HG03442 (cell line): Measurements from ENCODE around the gene SMIM24.
"Not testable (repeated sequence)": the region's sequence is repeated elsewhere in the genome, so short reads cannot be mapped to it uniquely, and the experiment has no call there.

Experiments
- ATAC-seq: cut with Tn5 transposase; IDR thresholded peaks from one replicate; pipeline ENCODE4 v1.9.1; 2021; ENCODE audit warnings: mild to moderate bottlenecking, moderate library complexity; ENCODE audit not compliant: unreplicated experiment

The SMIM24 gene

GRCh38 chr19:3440082-3440481 is 40.2 kb downstream of the SMIM24 start:
- ATAC-seq = no peak

DNA sequence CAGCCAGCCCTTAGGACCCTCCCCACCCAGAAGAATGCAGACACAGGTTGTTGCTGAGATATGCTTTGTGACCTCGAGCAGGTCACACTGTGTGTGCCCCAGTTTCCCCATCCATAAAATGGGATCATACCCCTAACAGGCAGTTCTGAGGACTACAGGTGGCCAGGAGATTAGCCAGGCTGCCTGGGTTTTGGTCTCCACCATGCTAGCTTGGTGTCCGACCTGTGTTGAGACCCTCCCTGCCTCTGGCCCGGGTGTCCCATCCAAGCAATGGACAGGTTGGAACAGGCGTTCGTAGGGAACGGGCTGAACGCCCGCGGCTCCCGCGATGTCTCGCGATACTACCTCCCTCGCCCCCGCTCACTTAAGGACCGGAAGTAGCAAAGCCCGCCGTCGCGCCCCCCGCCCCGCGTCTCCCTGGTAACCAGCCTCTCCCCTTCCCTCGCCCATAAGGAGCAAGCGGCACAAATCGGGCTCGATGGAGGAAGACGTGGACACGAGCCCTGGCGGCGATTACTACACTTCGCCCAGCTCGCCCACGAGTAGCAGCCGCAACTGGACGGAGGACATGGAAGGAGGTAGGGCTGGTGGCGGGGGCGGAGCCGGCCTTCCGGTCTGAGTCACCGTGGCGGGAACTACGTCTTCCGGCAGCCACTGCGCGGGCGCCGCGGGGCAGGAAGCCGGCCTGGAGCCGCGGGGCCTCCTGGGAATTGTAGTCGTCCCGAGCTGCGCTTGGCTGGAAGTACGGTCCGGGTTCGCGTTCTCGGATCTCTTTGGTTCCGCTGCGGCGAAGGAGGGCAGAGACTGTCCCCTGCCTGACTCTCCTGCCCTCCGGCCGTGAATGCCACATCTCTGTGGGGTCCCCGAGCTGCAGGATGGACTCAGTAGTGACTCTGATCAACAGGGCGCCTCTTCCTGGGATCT is 45.4 kb downstream of the SMIM24 start:
- ATAC-seq = peak; percentile 83

GRCh38 chr19:3433805-3434540 is 46.4 kb downstream of the SMIM24 start:
- no peak for ATAC-seq

DNA sequence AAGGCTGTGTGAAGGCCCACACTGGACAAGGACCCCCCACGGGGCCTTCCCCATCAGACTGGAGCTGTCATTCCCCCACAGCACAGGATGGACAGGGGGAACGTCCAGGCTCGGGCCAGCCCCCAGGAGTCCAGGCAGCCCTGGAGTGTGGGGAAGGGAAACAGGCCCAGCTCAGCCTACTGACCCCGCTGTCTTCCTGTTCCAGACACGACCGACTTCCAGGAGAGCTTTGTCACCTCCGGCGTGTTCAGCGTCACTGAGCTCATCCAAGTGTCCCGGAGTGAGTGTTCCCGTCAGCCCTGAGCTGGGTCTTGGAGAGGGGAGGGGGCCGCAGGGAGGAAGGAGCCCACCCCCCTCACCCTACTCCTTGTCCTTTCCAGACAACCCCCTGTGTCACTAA is 47.0 kb downstream of the SMIM24 start:
- ATAC-seq = no peak

- no peak for ATAC-seq
Observed at GRCh38 chr19:3431760-3432397, 48.4 kb downstream of the SMIM24 start.

DNA sequence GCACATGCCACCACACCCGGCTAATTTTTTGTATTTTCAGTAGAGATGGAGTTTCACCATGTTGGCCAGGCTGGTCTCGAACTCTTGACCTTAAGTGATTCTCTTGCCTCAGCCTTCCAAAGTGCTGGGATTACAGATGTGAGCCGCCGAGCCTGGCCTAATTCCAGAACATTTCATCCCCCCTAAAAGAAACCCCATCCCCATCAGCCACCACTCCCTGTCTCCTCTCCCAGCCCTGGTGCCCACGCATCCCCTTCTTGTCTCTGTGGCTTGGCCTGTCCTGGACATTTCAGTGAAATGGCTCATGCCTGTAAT is 50.0 kb downstream of the SMIM24 start:
- not testable (repeated sequence) for ATAC-seq

DNA sequence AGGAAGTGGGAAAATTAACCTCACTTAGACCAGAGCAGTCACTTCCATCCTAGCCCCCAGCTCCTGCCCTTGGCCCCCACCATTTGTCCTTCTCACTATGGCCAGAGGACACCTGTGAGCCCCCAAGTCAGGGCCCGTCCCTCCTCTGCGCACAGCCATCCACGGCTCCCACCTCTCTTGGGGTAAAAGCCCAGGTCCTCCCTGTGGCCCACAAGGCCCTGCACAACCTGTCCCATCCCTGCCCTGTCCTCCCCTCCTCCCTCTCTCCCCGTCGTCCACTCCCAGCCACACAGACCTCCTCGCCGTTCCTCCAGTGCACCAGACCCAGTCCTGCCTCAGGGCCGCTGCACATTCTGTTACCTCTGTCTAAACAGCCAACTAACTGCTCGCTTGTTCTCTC is 53.9 kb downstream of the SMIM24 start:
- no peak for ATAC-seq
